HG03558 (cell line): ENCODE measurements around the gene MIPEP.

ENCODE experiments used
- ATAC-seq: cut with Tn5 transposase; IDR thresholded peaks from one replicate; pipeline ENCODE4 v1.9.1; 2021; ENCODE audit warnings: moderate number of reproducible peaks; ENCODE audit not compliant: unreplicated experiment; ENCODE audit errors: extremely low read depth

Gene MIPEP

GRCh38 chr13:23855360-23855759 lies 33.8 kb downstream of the MIPEP start:
- ATAC-seq: no peak

DNA sequence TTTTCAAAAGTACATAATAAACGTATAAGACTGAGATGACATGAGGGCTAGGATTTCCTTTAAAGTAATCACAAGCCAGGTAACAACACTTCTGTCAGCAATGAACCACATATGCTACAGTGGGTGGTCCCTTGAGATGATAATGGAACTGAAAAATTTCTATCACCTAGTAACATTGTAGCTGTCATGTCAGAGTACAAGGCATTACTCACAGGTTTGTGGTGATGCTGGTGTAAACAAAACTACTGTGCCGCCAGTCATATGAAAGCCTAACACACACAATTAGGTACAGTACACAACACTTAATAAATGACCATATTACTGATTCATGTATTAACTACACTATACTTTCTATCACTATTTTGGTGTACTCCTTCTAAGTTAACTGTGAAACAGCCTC lies 36.8 kb downstream of the MIPEP start:
- no peak for ATAC-seq

DNA sequence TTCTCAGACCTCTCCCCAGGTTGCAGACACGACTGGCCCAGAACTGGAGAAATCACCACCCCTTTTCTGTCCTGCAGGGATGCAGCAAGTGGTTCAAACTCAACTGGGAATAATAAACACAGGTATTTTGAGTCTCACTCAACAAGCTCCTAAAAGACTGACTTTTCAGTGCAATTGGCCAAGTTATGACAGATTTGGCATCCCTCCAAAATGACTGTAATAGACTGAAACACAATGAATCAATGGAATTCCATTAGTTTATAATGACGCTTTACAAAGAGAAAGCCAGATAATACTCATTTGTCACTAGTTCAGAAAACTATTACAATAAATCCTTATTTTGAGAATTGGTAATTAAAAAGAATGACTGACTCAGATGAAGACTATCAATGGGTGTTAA lies 38.1 kb downstream of the MIPEP start:
- no peak for ATAC-seq

DNA sequence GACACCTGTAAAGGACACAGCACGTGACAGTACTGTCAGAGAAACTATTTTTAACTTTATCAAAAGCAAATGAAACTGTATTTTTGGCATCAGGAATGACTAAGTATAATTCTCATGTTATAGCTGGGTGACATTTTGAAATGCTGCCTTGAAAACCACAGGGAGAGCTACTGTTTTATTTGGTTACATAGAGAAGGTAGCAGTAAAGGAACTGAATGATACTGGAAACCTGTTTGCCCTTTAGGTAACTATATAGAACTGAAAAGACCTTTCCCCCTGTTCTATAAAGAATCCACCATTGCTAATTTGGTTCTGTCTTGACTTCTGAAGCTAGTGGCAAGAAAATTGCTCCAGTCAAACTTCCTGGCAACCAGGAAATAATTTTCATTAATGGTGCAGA lies 39.1 kb downstream of the MIPEP start:
- ATAC-seq: no peak

- no peak for ATAC-seq
These were observed 39.5 kb downstream of the MIPEP start for GRCh38 chr13:23849670-23850069.

- no peak for ATAC-seq
These were observed 40.5 kb downstream of the MIPEP start for GRCh38 chr13:23848646-23849141.

DNA sequence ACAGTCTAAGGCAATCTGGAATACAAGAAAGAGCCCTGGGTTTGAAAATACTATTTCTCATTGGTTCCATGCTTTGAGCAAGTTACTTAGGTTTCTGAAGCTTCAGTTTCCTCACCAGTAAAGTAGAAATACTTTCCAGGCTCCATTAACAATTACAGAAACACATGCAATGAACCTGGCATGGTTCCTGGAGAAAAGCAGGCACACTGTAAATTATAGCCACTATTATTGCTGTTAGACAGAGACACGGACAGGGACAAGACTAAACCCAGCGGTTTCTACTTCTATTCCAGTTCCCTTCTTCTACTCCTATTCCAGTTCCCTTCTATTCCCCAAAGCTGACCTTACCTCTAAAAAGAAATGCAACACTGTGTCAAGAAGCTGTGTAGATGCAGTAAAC lies 41.2 kb downstream of the MIPEP start:
- no peak for ATAC-seq

GRCh38 chr13:23847497-23847896 lies 41.7 kb downstream of the MIPEP start:
- no peak for ATAC-seq

- no peak for ATAC-seq
These were observed 44.0 kb downstream of the MIPEP start for GRCh38 chr13:23845105-23845725.

- no peak for ATAC-seq
These were observed 45.1 kb downstream of the MIPEP start for GRCh38 chr13:23844132-23844531.

GRCh38 chr13:23843436-23843835 lies 45.8 kb downstream of the MIPEP start:
- no peak for ATAC-seq

- ATAC-seq: no peak
These were observed 46.8 kb downstream of the MIPEP start for GRCh38 chr13:23842406-23842805.

GRCh38 chr13:23833733-23834611 lies 55.2 kb downstream of the MIPEP start:
- no peak for ATAC-seq

DNA sequence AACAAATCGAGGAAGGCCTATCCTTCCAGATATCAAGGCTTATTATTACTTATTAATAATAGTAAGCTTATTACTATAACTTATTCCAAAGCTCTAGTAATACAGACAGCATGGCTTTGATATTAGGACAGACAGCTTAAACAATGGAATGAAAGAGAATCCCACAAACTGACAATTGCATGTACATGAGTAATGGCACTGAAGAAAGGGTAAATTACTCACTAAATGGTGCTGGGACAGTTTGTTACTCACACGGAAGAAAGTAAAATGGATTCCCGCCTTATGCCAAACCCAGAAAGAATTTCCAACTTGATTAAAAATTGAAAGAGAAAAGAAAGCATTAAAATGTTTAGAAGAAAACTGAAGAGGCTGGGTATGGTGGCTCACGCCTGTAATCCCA lies 60.3 kb downstream of the MIPEP start:
- ATAC-seq: no peak

DNA sequence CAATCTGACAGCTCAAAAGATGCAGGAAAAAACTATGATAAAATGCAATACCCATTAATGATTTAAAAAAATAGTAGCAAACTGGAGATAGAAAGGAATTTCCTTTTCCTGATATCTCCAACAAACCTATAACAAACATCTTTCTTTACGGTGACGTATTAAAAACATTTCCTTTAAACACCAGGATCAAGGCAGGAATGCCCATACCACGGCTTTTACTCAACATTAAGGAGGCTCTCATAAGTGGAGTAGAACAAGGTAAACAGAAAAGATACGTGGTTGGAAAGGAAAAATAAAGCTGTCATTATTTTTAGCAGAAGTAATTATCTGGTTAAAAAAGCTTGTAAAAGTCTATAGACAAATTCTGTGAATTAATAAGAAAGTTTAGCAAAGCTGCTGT lies 61.1 kb downstream of the MIPEP start:
- no peak for ATAC-seq

GRCh38 chr13:23825179-23825578 lies 64.0 kb downstream of the MIPEP start:
- ATAC-seq: no peak

- ATAC-seq: no peak
These were observed 64.8 kb downstream of the MIPEP start for GRCh38 chr13:23824371-23824770.

GRCh38 chr13:23822252-23822824 lies 66.9 kb downstream of the MIPEP start:
- ATAC-seq: no peak

DNA sequence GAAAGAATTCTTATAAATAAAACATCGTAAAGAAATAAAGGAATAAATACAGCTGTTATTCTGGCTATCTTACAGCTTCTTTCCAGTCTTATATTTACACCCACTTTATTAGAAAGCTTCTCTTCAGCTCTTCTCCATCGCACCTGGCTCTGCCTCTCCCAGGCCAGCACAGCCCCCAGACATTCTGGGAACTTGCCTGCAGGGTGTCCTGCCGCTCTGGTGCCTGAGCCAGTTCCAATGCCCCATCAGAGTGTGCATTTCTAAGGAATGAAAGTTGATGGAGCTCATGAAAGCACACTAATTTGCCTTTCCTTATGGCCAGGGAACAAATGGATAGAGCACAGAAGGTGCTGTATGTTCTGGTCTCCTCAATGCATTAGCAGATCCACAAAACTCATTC lies 68.7 kb downstream of the MIPEP start:
- ATAC-seq: no peak

DNA sequence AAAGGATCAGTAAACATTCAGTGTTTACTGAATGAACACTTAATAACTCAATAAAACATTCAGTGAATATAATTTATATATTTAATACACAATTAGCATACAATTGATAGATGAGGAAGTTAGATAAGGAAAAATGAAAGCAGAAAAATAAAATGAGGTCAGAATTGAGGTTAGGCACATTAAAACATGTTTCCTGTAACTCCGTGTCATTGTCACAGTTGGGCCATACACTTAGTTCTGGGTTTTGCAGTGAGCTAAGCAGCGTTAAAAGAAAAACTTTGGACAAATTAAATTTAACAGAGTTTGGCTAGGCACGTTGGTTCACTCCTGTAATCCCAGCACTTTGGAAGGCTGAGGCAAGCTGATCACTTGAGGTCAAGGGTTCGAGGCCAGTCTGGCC lies 71.4 kb downstream of the MIPEP start:
- no peak for ATAC-seq

DNA sequence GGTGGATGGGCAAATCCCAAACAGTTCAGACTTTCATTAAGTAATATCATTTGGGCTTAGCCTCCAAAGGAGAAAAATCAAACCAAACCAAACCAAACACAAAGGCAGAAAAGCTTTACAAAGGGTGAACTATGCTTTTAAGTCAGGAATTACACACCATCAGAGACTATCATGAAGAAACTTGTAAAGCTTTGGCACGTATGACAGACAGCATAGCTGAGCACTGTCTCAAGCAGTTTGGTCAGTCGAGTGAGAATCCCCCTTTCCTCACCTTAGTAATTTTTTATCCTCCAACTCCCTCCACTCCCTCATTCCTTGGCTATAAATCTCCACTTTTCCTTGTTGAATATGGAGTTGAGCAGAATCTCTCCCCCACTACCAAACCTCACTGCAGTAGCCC lies 72.1 kb downstream of the MIPEP start:
- no peak for ATAC-seq
